Parathyroid adenoma (tissue), 2 donors: ENCODE measurements around the gene BCL11B.

Experiments used
- H2AFZ ChIP-seq: fragments of 300-600 bp; sonication (generic); one replicate; pipeline ENCODE4 v1.7.0; 2017; ENCODE audit warnings: antibody characterized with exemption, mild to moderate bottlenecking
- H3K27ac ChIP-seq: fragments of 300-600 bp; sonication (generic); one replicate; pipeline ENCODE4 v1.7.0; 2017
- H3K27me3 ChIP-seq: fragments of 300-600 bp; sonication (generic); one replicate; pipeline ENCODE4 v1.7.0; 2017; ENCODE audit warnings: low read length; ENCODE audit not compliant: control insufficient read depth, insufficient read depth
- H3K36me3 ChIP-seq: fragments of 300-600 bp; sonication (generic); one replicate; pipeline ENCODE4 v1.7.0; 2017; ENCODE audit warnings: low read length; ENCODE audit not compliant: control insufficient read depth, insufficient read depth
- H3K4me1 ChIP-seq: fragments of 300-600 bp; sonication (generic); one replicate; pipeline ENCODE4 v1.7.0; 2017; ENCODE audit warnings: control low read depth
- H3K4me2 ChIP-seq: fragments of 300-600 bp; sonication (generic); one replicate; pipeline ENCODE4 v1.7.0; 2017; ENCODE audit warnings: low read length
- H3K4me3 ChIP-seq: fragments of 300-600 bp; sonication (generic); one replicate; pipeline ENCODE4 v1.7.0; 2017; ENCODE audit warnings: low read depth, low read length
- H3K79me2 ChIP-seq: fragments of 300-600 bp; sonication (generic); one replicate; pipeline ENCODE4 v1.7.0; 2017; ENCODE audit warnings: control low read depth
- H3K9ac ChIP-seq: fragments of 300-600 bp; sonication (generic); one replicate; pipeline ENCODE4 v1.7.0; 2017; ENCODE audit warnings: mild to moderate bottlenecking
- H3K9me3 ChIP-seq: fragments of 300-600 bp; sonication (generic); one replicate; pipeline ENCODE4 v1.7.0; 2017; ENCODE audit warnings: low read length; ENCODE audit not compliant: control insufficient read depth
- CTCF ChIP-seq: fragments of 300-600 bp; sonication (generic); IDR thresholded peaks from one replicate; pipeline ENCODE4 v1.7.0; 2017; ENCODE audit warnings: antibody characterized with exemption, mild to moderate bottlenecking
- donor health status: primary hyperparathyroidism.

The BCL11B gene

GRCh38 chr14:99266181-99267178, 5.5 kb downstream of the BCL11B start:
- Histone ChIP-seq H3K4me1 (peaks cover 3% of the 10 kb centered on the region), H3K27ac (no peak overlapping the region), H3K36me3 (no peaks in the 10 kb centered on the region), H2AFZ (no peak overlapping the region), H3K27me3 (no peaks in the 10 kb centered on the region), H3K9ac (no peak overlapping the region), H3K79me2 (no peaks in the 10 kb centered on the region), H3K9me3 (no peaks in the 10 kb centered on the region), H3K4me2 (no peak overlapping the region), H3K4me3 (no peak overlapping the region)
- TF ChIP-seq CTCF: peak; percentile 94

- no peak for TF ChIP-seq CTCF
- H3K4me3 ChIP-seq: no peak overlapping the region
- H3K4me2 ChIP-seq: no peak overlapping the region
- H3K27ac ChIP-seq: no peak overlapping the region
- H3K9ac ChIP-seq: no peak overlapping the region
- H2AFZ ChIP-seq: no peak overlapping the region
- H3K36me3 ChIP-seq: no peaks in the 10 kb centered on the region
- no peaks in the 10 kb centered on the region for H3K9me3 ChIP-seq
- H3K79me2 ChIP-seq: no peaks in the 10 kb centered on the region
- peaks cover 3% of the 10 kb centered on the region for H3K4me1 ChIP-seq
- H3K27me3 ChIP-seq: no peaks in the 10 kb centered on the region
These were observed 6.4 kb downstream of the BCL11B start for GRCh38 chr14:99265571-99265970.

GRCh38 chr14:99264691-99265450, 7.1 kb downstream of the BCL11B start:
- no peaks in the 10 kb centered on the region for H3K79me2 ChIP-seq
- peaks cover 3% of the 10 kb centered on the region for H3K4me1 ChIP-seq
- H3K27ac ChIP-seq: no peak overlapping the region
- H3K9me3 ChIP-seq: no peaks in the 10 kb centered on the region
- H3K36me3 ChIP-seq: no peaks in the 10 kb centered on the region
- no peaks in the 10 kb centered on the region for H3K27me3 ChIP-seq
- H3K9ac ChIP-seq: no peak overlapping the region
- no peak overlapping the region for H3K4me3 ChIP-seq
- no peak overlapping the region for H3K4me2 ChIP-seq
- no peak for TF ChIP-seq CTCF
- no peak overlapping the region for H2AFZ ChIP-seq

GRCh38 chr14:99263564-99264330, 8.2 kb downstream of the BCL11B start:
- H3K4me1 ChIP-seq: peaks cover 3% of the 10 kb centered on the region
- no peaks in the 10 kb centered on the region for H3K9me3 ChIP-seq
- no peak overlapping the region for H3K4me3 ChIP-seq
- no peaks in the 10 kb centered on the region for H3K79me2 ChIP-seq
- no peak overlapping the region for H3K27ac ChIP-seq
- H3K36me3 ChIP-seq: no peaks in the 10 kb centered on the region
- no peak overlapping the region for H2AFZ ChIP-seq
- TF ChIP-seq CTCF: no peak
- H3K4me2 ChIP-seq: no peak overlapping the region
- H3K9ac ChIP-seq: no peak overlapping the region
- H3K27me3 ChIP-seq: no peaks in the 10 kb centered on the region
